ENCODE results near the gene FGD5.

Gene FGD5

DNA sequence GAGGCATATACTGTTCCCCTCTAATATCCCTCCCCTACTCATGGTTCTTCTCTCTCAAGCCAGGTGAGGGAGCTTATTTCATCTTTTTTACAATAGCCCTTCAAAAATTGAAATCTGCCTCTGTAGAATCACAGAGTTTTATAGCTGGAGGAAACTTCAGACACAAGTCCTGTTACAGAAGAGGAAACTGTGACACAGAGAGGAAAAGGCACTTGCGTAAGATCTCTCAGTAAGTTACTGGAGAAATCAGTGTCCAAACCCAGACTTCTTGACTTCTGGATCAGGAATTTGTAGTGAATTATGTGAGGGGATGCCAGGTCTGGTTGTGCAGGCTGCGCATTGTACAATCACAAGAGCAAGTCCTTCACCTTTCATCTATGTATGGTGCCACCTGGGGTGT lies 4.6 kb downstream of the FGD5 start:
- no peak for TF ChIP-seq ZFX (IDR thresholded peaks at IDR 0.05; ENCODE audit: borderline replicate concordance)
- TF ChIP-seq, protein P1, sequence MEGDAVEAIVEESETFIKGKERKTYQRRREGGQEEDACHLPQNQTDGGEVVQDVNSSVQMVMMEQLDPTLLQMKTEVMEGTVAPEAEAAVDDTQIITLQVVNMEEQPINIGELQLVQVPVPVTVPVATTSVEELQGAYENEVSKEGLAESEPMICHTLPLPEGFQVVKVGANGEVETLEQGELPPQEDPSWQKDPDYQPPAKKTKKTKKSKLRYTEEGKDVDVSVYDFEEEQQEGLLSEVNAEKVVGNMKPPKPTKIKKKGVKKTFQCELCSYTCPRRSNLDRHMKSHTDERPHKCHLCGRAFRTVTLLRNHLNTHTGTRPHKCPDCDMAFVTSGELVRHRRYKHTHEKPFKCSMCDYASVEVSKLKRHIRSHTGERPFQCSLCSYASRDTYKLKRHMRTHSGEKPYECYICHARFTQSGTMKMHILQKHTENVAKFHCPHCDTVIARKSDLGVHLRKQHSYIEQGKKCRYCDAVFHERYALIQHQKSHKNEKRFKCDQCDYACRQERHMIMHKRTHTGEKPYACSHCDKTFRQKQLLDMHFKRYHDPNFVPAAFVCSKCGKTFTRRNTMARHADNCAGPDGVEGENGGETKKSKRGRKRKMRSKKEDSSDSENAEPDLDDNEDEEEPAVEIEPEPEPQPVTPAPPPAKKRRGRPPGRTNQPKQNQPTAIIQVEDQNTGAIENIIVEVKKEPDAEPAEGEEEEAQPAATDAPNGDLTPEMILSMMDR (IDR thresholded peaks at IDR 0.05) = no peak
- H3K27ac ChIP-seq = peak overlapping the region; percentile 68

DNA sequence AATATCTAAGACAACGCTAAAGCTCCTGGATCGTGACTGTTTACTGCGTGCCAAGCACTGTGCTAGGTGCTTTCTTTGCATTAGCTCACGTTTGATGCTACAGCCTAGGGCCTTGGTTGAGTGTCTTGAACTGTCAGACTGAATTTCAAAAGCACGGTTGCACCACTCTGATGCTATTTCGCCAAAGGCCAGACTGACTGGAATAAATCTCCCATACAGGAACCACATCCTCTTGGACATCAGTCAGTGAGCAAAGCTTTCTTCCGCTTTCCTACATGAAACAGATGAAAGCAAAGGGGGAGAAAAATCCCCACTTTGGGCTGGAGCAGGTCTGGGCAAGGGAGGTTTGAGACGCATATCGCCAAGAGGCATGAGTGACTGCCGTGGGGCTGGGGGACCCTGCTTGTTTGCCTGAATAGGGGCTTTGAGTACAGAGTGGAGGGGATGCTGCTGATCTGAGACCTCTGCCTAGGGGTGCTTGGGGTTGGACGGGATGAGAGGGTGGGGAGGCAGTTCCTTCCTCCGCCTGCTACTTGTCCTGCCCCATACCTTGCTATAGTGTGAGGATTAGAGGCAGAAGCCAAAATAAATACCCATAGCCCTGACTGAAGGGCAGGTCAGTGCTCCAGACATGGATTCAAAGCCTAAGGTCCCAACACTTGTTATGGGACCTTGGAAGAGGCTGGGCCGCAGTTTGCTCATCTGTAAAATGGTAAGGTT lies 5.3 kb downstream of the FGD5 start:
- no peak for TF ChIP-seq ZFX (IDR thresholded peaks at IDR 0.05; ENCODE audit: borderline replicate concordance)
- TF ChIP-seq, protein P1 (IDR thresholded peaks at IDR 0.05) = no peak
- peak overlapping the region; percentile 68 for H3K27ac ChIP-seq

DNA sequence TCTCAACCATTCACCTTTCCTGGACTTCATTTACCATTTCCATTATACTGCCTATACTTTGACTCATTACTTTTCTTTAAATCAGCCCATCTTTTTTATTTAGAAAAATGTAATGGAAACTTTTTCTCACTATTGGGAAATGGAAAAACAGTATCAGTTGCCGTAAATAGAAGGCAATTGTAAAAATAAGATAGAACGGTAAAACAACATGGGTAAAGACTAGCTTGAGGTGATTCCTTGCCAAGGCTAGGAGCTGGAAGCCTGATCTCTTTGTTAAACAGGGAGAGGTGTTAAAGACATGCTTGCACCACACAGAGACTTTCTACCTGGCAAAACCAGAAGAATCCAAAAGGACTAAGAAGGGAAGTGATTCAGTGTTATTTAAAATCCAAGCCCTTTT lies 5.9 kb downstream of the FGD5 start:
- H3K27ac ChIP-seq = no peak overlapping the region
- no peak for TF ChIP-seq ZFX (IDR thresholded peaks at IDR 0.05; ENCODE audit: borderline replicate concordance)
- TF ChIP-seq, protein P1 (IDR thresholded peaks at IDR 0.05) = no peak

DNA sequence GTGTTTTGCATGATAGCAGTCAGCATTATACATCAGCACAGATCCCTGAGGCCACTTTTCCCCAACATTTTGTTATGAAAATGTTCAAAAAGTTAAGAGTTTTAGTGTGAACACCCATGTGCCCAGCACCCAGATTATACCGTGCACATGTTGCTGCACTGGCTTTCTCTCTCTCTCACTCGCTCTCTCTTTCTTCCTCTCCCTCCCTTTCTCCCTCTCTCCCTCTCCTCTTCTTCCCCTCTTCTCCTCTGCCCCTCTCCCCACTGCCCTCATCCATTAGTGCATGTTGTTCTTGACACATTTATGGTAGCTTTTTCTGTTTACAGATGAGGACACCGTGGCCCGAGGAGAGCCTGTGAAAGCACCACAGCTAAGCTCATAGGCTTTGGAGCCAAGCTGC lies 7.3 kb downstream of the FGD5 start:
- TF ChIP-seq, protein P1 (IDR thresholded peaks at IDR 0.05) = no peak
- TF ChIP-seq ZFX (IDR thresholded peaks at IDR 0.05; ENCODE audit: borderline replicate concordance) = no peak
- no peak overlapping the region for H3K27ac ChIP-seq

DNA sequence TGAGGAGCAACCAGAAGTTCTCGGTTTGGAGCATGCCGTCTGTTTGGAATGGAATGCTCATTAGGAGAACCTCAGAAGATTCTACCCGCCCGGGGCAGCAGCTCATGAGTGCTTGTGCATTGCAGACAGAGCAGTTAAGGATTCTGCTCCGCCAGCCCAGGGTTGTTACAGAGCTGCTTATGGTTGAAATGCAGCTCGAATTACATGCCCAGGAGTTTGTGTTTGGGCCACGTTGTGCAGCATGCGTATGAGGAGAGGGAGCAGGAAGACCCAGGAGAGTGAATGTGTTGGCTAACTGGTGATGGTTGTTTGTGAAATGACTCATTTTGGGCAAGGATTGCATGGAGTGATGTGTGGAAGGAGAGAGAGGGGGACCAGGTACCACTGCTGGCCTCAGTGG lies 9.0 kb downstream of the FGD5 start:
- TF ChIP-seq, protein P1 (IDR thresholded peaks at IDR 0.05) = no peak
- no peak for TF ChIP-seq ZFX (IDR thresholded peaks at IDR 0.05; ENCODE audit: borderline replicate concordance)
- no peak overlapping the region for H3K27ac ChIP-seq

DNA sequence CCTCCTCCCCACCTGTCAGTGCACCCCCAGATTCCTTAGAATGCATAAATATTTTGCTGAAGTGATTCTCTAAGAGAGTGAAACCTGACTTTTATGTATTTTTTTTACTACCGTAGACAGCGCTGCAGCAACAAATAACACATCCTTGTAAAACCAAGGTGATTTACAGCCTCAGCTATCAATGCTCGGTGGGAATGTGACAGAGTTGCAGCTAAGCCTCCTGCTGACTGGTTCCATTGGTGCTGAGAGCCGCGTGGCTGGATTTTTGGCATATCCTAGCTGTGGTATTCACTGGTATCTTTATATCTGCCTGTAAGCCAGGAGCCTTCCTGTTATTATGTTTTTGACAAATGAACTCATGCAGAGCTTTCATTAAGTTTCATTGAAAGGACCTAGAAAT lies 11.0 kb downstream of the FGD5 start:
- TF ChIP-seq, protein P1 (IDR thresholded peaks at IDR 0.05) = no peak
- no peak for TF ChIP-seq ZFX (IDR thresholded peaks at IDR 0.05; ENCODE audit: borderline replicate concordance)

DNA sequence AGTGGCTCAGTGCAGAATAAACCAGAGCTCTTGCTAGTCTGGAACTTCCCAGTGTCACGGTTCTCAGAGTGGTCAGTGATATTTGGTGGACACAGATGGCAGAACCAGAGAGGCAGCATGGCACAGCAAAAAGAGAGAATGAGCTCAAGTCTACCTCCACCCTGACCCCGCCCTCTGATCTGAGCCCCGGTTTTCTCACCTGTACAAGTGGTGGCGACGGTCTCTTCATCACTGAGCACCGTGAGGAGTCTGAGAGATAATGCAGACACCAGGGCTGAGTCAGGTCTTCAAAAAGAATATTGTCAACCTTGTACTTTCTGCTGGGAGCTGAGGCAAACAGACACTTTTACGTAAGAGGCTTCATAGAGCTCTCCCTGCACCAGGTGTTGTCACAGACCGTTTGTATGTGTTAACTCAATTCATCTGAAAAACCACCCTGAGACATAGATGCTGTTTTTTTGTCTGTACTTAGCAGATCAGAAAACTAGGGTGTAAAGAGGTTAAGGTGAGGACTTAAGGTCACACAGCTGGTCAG lies 13.2 kb downstream of the FGD5 start:
- TF ChIP-seq, protein P1 (IDR thresholded peaks at IDR 0.05) = no peak
- no peak for TF ChIP-seq ZFX (IDR thresholded peaks at IDR 0.05; ENCODE audit: borderline replicate concordance)
- no peak overlapping the region for H3K27ac ChIP-seq

More for the DNA sequence above, 11.0 kb downstream of the FGD5 start:
- H3K27ac ChIP-seq = no peak overlapping the region
